GM23338 (cell line): ENCODE measurements around the gene ZFHX3. TPM values are rescaled to one million over a fixed set of nuclear protein-coding genes. Genes with fewer than 3 reads are reported as not detected.

Experiments
- ATAC-seq: fragments of 200-7000 bp; cut with Tn5 transposase; 3 replicates; pipeline ENCODE4 v1.9.1; 2020
- DNase-seq: peaks from one replicate; pipeline ENCODE4 v3.0.0-alpha.2; 2015; ENCODE audit warnings: low spot score
- H2AFZ ChIP-seq: fragments of 200-600 bp; sonication (generic); 2 replicates; pipeline ENCODE4 v1.8.0; 2016; ENCODE audit warnings: antibody characterized with exemption, mild to moderate bottlenecking, moderate library complexity
- H3F3A ChIP-seq: fragments of 200-600 bp; sonication (generic); replicated peaks from 2 replicates; pipeline ENCODE4 v1.8.0; 2017; ENCODE audit warnings: antibody characterized with exemption, mixed run types, low read depth
- H3K27ac ChIP-seq: fragments of 200-600 bp; sonication (generic); 2 replicates; pipeline ENCODE4 v1.6.1; 2016; ENCODE audit warnings: low read depth
- H3K27me3 ChIP-seq: fragments of 200-600 bp; sonication (generic); 2 replicates; pipeline ENCODE4 v1.8.0; 2016; ENCODE audit warnings: mild to moderate bottlenecking, mixed run types, moderate library complexity; ENCODE audit not compliant: insufficient read depth
- H3K36me3 ChIP-seq: fragments of 200-600 bp; sonication (generic); 2 replicates; pipeline ENCODE4 v1.8.0; 2016; ENCODE audit warnings: mild to moderate bottlenecking; ENCODE audit not compliant: insufficient read depth
- H3K4me1 ChIP-seq: fragments of 200-600 bp; sonication (generic); 2 replicates; pipeline ENCODE4 v1.8.0; 2016; ENCODE audit warnings: mild to moderate bottlenecking, moderate library complexity; ENCODE audit not compliant: insufficient read depth
- H3K4me2 ChIP-seq: fragments of 200-600 bp; sonication (generic); 2 replicates; pipeline ENCODE4 v1.7.1; 2017; ENCODE audit warnings: mixed run types
- H3K4me3 ChIP-seq: fragments of 200-600 bp; sonication (generic); 2 replicates; pipeline ENCODE4 v1.6.1; 2016; ENCODE audit warnings: mixed run types
- H3K79me2 ChIP-seq: fragments of 200-600 bp; sonication (generic); replicated peaks from 2 replicates; pipeline ENCODE4 v1.8.0; 2017; ENCODE audit warnings: mild to moderate bottlenecking; ENCODE audit not compliant: insufficient read depth
- H3K9me2 ChIP-seq: fragments of 200-600 bp; sonication (generic); 2 replicates; pipeline ENCODE4 v1.8.0; 2017; ENCODE audit not compliant: insufficient read depth
- H4K20me1 ChIP-seq: fragments of 200-600 bp; sonication (generic); replicated peaks from 2 replicates; pipeline ENCODE4 v1.8.0; 2017; ENCODE audit warnings: mild to moderate bottlenecking; ENCODE audit not compliant: insufficient read depth
- H3K27ac Mint-ChIP-seq: 2 replicates; pipeline ENCODE4 v1.8.0; 2020; ENCODE audit warnings: inconsistent platforms, mild to moderate bottlenecking, moderate library complexity, mixed read lengths
- H3K27me3 Mint-ChIP-seq: 3 replicates; pipeline ENCODE4 v1.8.0; 2022; ENCODE audit warnings: low read depth, mild to moderate bottlenecking, moderate library complexity, mixed read lengths, inconsistent platforms; ENCODE audit not compliant: insufficient read depth, poor library complexity
- H3K36me3 Mint-ChIP-seq: 3 replicates; pipeline ENCODE4 v1.8.0; 2021; ENCODE audit warnings: low read depth, mild to moderate bottlenecking, inconsistent platforms, moderate library complexity, mixed read lengths
- H3K4me1 Mint-ChIP-seq: 3 replicates; pipeline ENCODE4 v1.8.0; 2020; ENCODE audit warnings: mild to moderate bottlenecking, inconsistent platforms, mixed read lengths
- H3K4me3 Mint-ChIP-seq: 3 replicates; pipeline ENCODE4 v1.8.0; 2021; ENCODE audit warnings: moderate library complexity, mild to moderate bottlenecking, inconsistent platforms, mixed read lengths
- H3K9me3 Mint-ChIP-seq: 3 replicates; pipeline ENCODE4 v1.8.0; 2020; ENCODE audit warnings: moderate library complexity, mild to moderate bottlenecking, inconsistent platforms, mixed read lengths
- CREB1 ChIP-seq: fragments of 250-450 bp; sonication (Bioruptor Pico); IDR thresholded peaks from 2 replicates; pipeline ENCODE4 v1.5.0; 2020; ENCODE audit warnings: low read depth, mild to moderate bottlenecking, moderate library complexity
- CTCF ChIP-seq, 2 experiments: fragments of 200-600 bp in 1 of 2; sonication (generic) in 1 of 2; conservative IDR thresholded peaks; 2 replicates each; pipeline versions ENCODE4 v1.5.1 to v1.6.1; 2016 to 2017; ENCODE audit warnings: antibody characterized with exemption in 2 of 2, low read depth in 2 of 2, mild to moderate bottlenecking in 2 of 2, moderate library complexity in 1 of 2
- ETS1 ChIP-seq: IDR thresholded peaks from 2 replicates; pipeline ENCODE4 v1.6.1; 2016; ENCODE audit warnings: antibody characterized with exemption
- EZH2 ChIP-seq: fragments of 200-600 bp; sonication (generic); IDR thresholded peaks from one replicate; pipeline ENCODE4 v1.8.0; 2017; ENCODE audit warnings: antibody characterized with exemption, mild to moderate bottlenecking, low read depth; ENCODE audit not compliant: unreplicated experiment
- EZH2phosphoT487 ChIP-seq: fragments of 200-600 bp; sonication (generic); IDR thresholded peaks from one replicate; pipeline ENCODE4 v1.8.1; 2018; ENCODE audit warnings: antibody characterized with exemption; ENCODE audit not compliant: unreplicated experiment
- JUNB ChIP-seq: IDR thresholded peaks from one replicate; pipeline ENCODE4 v1.6.1; 2016; ENCODE audit warnings: antibody characterized with exemption; ENCODE audit not compliant: unreplicated experiment
- NANOG ChIP-seq: IDR thresholded peaks from 2 replicates; pipeline ENCODE4 v1.6.1; 2016; ENCODE audit warnings: antibody characterized with exemption, borderline replicate concordance
- POLR2AphosphoS5 ChIP-seq: IDR thresholded peaks from 2 replicates; pipeline ENCODE4 v1.6.1; 2016; ENCODE audit warnings: antibody characterized with exemption, low read depth
- REST ChIP-seq: IDR thresholded peaks from one replicate; pipeline ENCODE4 v1.6.1; 2018; ENCODE audit warnings: antibody characterized with exemption; ENCODE audit not compliant: unreplicated experiment
- STAT1 ChIP-seq: IDR thresholded peaks from one replicate; pipeline ENCODE4 v1.6.1; 2016; ENCODE audit warnings: antibody characterized with exemption; ENCODE audit not compliant: unreplicated experiment
- ZNF114 ChIP-seq: fragments of 250-450 bp; sonication (Bioruptor Pico); IDR thresholded peaks from 2 replicates; pipeline ENCODE4 v1.5.0; 2020; ENCODE audit warnings: mild to moderate bottlenecking, moderate library complexity
- ZNF462 ChIP-seq: fragments of 250-450 bp; sonication (Bioruptor Pico); IDR thresholded peaks from 2 replicates; pipeline ENCODE4 v1.5.0; 2020; ENCODE audit warnings: mild to moderate bottlenecking, moderate library complexity
- polyA plus RNA-seq: library from polyadenylated mRNA; unstranded; fragments of >200 nt; fragmentation: Nextera tagmentation; extraction: Ambion mirVana; gene quantifications from 2 replicates; pipeline ENCODE4 v1.2.1, GENCODE V29; 2016
- total RNA-seq: library from RNA; depleted of rRNA; stranded (reverse); fragments of >200 nt; shearing (Covaris generic); gene quantifications from 2 replicates; pipeline ENCODE4 v1.2.3, GENCODE V29; 2014

ZFHX3 gene
- total and polyA plus RNA-seq, 2 experiments from 2014 or later = 1.0 to 1.5 TPM

GRCh38 chr16:72846594-72846993 is 201.3 kb downstream of the ZFHX3 start (continued):
- TF ChIP-seq REST (no peak), EZH2phosphoT487 (no peak), CTCF (conservative IDR thresholded peaks at IDR 0.05; ENCODE audit: low read depth in 2 of 2) (no peak)

GRCh38 chr16:72845322-72846020 is 202.5 kb downstream of the ZFHX3 start:
- no peak for DNase-seq
- H3K27ac ChIP-seq = no peak overlapping the region
- no peak overlapping the region for H3K4me3 ChIP-seq
- peaks cover 18% of the 10 kb centered on the region for H3K4me1 ChIP-seq
- H3K9me2 ChIP-seq = no peaks in the 10 kb centered on the region
- Mint-ChIP-seq H3K36me3 (no peaks in the 10 kb centered on the region), H3K4me3 (no peak overlapping the region), H3K9me3 (no peaks in the 10 kb centered on the region), H3K4me1 (peaks cover 29% of the 10 kb centered on the region), H3K27ac (no peak overlapping the region), H3K27me3 (peaks cover 12% of the 10 kb centered on the region)
- H3K27me3 ChIP-seq = no peaks in the 10 kb centered on the region
- no peaks in the 10 kb centered on the region for H3K79me2 ChIP-seq
- H2AFZ ChIP-seq = no peak overlapping the region
- no peaks in the 10 kb centered on the region for H4K20me1 ChIP-seq
- H3K36me3 ChIP-seq = no peaks in the 10 kb centered on the region
- H3F3A ChIP-seq = no peaks in the 10 kb centered on the region; the same call in 1 of the 2 replicates
- H3K4me2 ChIP-seq = no peak overlapping the region
- no peak for ATAC-seq
- TF ChIP-seq POLR2AphosphoS5 (no peak), CREB1 (CRISPR knock-in tag) (no peak), ZNF114 (CRISPR knock-in tag) (no peak), EZH2phosphoT487 (no peak), NANOG (no peak), ETS1 (no peak), ZNF462 (CRISPR knock-in tag) (no peak), STAT1 (no peak), EZH2 (no peak), JUNB (no peak)
